ENCODE measurements around the gene DOCK2. TPM values are rescaled to one million over a fixed set of nuclear protein-coding genes. Genes with fewer than 3 reads are reported as not detected.

Gene DOCK2
- total RNA-seq, 6 donors from 2014 or later = 46.7 to 150 (median 73.8) TPM

DNA sequence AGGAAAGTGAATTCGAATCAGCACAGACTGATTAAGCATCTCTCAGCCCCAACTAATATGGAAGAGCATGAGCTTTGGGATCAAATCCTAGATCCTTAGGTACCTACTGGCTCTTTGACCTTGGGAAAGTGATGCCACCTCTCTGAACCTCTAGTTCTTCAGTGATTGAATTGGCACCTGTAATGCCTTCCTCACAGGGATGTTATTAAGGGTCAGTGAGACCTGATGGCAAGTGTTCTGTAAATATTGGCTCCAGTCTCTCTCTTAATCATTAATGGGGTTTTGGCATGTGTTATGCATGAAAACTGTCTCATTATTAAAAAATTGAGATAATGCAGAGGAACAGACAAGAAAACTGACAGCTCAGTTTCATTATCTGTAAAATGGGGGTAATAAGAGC, 227.4 kb downstream of the DOCK2 start:
- no peaks in the 10 kb centered on the region for H3K36me3 ChIP-seq
- no peak overlapping the region for H3K27ac ChIP-seq
- H3K9me3 ChIP-seq = no peaks in the 10 kb centered on the region
- WGBS, 2 donors = 90 to 91% methylated on average over 1 of the region's 1 CpG
- TF ChIP-seq POLR2AphosphoS5 (IDR thresholded peaks at IDR 0.05) (no peak), POLR2A (IDR thresholded peaks at IDR 0.05) (no peak), EP300 (IDR thresholded peaks at IDR 0.05) (no peak)
- TF ChIP-seq, protein P1, sequence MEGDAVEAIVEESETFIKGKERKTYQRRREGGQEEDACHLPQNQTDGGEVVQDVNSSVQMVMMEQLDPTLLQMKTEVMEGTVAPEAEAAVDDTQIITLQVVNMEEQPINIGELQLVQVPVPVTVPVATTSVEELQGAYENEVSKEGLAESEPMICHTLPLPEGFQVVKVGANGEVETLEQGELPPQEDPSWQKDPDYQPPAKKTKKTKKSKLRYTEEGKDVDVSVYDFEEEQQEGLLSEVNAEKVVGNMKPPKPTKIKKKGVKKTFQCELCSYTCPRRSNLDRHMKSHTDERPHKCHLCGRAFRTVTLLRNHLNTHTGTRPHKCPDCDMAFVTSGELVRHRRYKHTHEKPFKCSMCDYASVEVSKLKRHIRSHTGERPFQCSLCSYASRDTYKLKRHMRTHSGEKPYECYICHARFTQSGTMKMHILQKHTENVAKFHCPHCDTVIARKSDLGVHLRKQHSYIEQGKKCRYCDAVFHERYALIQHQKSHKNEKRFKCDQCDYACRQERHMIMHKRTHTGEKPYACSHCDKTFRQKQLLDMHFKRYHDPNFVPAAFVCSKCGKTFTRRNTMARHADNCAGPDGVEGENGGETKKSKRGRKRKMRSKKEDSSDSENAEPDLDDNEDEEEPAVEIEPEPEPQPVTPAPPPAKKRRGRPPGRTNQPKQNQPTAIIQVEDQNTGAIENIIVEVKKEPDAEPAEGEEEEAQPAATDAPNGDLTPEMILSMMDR (IDR thresholded peaks at IDR 0.05) = no peak
- ATAC-seq (ENCODE audit: low FRiP score in 2 of 2) = no peak
- no peak overlapping the region for H3K4me3 ChIP-seq
- H3K4me1 ChIP-seq = no peaks in the 10 kb centered on the region
- no peaks in the 10 kb centered on the region for H3K27me3 ChIP-seq
- DNase-seq = no peak

DNA sequence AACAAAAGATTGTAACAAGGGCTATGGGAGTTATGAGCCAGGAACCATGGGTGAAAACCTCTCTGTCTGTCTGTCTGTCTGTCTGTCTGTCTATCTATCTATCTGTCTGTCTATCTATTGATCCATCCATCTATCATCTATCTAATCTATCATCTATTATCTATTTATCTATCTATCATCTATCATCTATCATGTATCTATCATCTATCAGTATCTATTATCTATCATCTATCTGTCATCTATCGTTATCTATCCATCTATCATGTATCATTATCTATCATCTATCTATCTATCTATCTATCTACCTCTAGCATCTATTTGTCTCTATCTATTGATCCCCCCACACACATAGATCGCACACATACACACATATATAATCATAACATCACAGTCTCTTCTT, 230.3 kb downstream of the DOCK2 start:
- no peaks in the 10 kb centered on the region for H3K4me1 ChIP-seq
- H3K36me3 ChIP-seq = no peaks in the 10 kb centered on the region
- ATAC-seq (ENCODE audit: low FRiP score in 2 of 2) = no peak
- no peaks in the 10 kb centered on the region for H3K27me3 ChIP-seq
- TF ChIP-seq EP300 (IDR thresholded peaks at IDR 0.05) = no peak
- TF ChIP-seq, protein P1 (IDR thresholded peaks at IDR 0.05) = no peak
- H3K9me3 ChIP-seq = no peaks in the 10 kb centered on the region
- no peak overlapping the region for H3K4me3 ChIP-seq
- H3K27ac ChIP-seq = no peak overlapping the region
- no peak for DNase-seq
- 93 to 98% methylated on average over 2 of the region's 2 CpGs for WGBS, 2 donors

DNA sequence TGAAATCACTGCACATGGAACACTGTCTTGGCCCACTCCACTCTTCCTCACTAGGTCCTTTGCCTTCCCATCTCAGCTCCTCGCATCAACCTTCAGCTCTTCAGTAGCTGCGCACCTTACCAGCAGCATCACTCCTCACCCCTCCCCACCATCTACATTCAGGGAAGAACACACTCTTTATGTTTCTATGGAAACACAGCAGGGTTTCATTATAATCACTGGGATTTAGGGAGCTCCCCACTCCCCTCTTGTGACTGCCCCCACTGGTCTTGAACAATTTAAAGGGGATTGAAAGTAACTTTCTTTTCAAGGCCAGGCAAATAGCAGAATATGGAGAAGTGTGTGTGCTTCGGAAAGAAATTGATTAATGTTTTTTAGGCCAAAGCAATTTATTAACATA, 232.0 kb downstream of the DOCK2 start:
- no peak overlapping the region for H3K4me3 ChIP-seq
- H3K27ac ChIP-seq = no peak overlapping the region
- 91 to 95% methylated on average over 3 of the region's 3 CpGs for WGBS, 2 donors
- no peak for DNase-seq
- H3K9me3 ChIP-seq = no peaks in the 10 kb centered on the region
- no peaks in the 10 kb centered on the region for H3K36me3 ChIP-seq
- H3K4me1 ChIP-seq = peaks cover 0 to 6% (median 2%) of the 10 kb centered on the region in 4 donors
- TF ChIP-seq POLR2AphosphoS5 (IDR thresholded peaks at IDR 0.05) = no peak
- no peak for TF ChIP-seq EP300 (IDR thresholded peaks at IDR 0.05)
- TF ChIP-seq, protein P1 (IDR thresholded peaks at IDR 0.05) = no peak
- no peak for TF ChIP-seq POLR2A (IDR thresholded peaks at IDR 0.05)
- no peak for ATAC-seq (ENCODE audit: low FRiP score in 2 of 2)
- H3K27me3 ChIP-seq = no peaks in the 10 kb centered on the region

DNA sequence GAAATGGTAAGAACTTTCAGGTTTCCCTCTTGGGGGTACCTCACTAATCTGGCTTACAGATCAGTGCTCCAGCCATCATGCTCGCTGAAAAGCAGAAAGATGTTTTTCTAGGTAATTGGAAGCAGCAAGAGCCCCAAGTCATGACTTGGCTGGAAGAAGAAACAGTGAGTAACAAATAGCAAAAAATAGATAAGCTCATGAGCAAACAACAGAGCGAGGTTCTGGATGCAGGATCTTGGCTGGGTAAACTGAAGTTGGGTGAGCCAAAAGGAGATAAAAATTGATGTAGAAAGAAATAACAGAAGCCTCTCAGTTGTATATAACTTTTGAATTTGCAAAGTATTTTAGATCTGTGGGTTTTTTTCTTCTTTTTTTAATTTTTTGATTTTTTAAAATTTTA, 233.1 kb downstream of the DOCK2 start:
- TF ChIP-seq POLR2AphosphoS5 (IDR thresholded peaks at IDR 0.05) = no peak
- TF ChIP-seq, protein P1 (IDR thresholded peaks at IDR 0.05) = no peak
- TF ChIP-seq POLR2A (IDR thresholded peaks at IDR 0.05) = no peak
- Histone ChIP-seq H3K9me3 (no peaks in the 10 kb centered on the region), H3K27me3 (no peaks in the 10 kb centered on the region), H3K4me3 (no peak overlapping the region), H3K36me3 (no peaks in the 10 kb centered on the region), H3K4me1 (peaks cover 9 to 12% (median 10%) of the 10 kb centered on the region in 4 donors), H3K27ac (no peak overlapping the region)
- DNase-seq (no peak), ATAC-seq (ENCODE audit: low FRiP score in 2 of 2) (no peak)
- WGBS, 2 donors = 86 to 87% methylated on average over 2 of the region's 2 CpGs

DNA sequence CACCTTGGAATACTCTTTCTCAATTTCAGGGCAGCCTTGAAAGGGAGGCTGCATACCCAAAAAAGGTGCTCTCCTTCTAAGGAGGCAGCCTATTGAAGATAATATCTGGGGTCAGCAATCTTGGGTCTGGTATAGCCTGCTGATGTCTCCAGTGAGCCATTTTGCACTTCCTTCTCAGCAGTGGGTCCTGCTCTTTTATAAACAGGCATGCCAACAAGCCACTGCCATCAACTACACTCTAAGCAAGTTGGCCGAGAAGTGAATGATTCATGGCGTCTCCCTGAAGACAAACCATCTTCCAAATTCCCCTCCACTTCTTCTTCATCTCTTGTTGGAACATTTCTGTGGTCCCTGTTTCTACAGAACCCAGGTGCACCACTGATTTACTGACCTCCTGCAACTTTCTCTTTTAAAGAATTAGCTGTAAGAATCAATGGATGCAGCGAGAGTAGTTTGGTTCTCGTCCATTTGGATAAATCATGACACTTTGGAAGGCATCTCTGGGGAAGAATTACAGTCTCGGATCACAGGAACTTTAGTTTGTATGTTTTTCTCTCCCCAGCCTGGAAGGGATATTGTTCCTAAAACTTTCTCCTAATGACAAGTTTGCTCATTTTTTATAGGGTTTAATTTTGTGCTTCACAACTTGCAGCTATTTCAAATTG, 234.9 kb downstream of the DOCK2 start:
- WGBS, 2 donors = 76 to 90% methylated on average over 5 of the region's 5 CpGs
- DNase-seq (no peak), ATAC-seq (ENCODE audit: low FRiP score in 2 of 2) (no peak)
- Histone ChIP-seq H3K4me1 (peaks cover 18 to 24% (median 21%) of the 10 kb centered on the region in 4 donors), H3K9me3 (no peaks in the 10 kb centered on the region), H3K36me3 (no peaks in the 10 kb centered on the region), H3K4me3 (no peak overlapping the region), H3K27me3 (no peaks in the 10 kb centered on the region), H3K27ac (no peak overlapping the region)
- TF ChIP-seq POLR2AphosphoS5 (IDR thresholded peaks at IDR 0.05) = no peak
- no peak for TF ChIP-seq POLR2A (IDR thresholded peaks at IDR 0.05)
- TF ChIP-seq, protein P1 (IDR thresholded peaks at IDR 0.05) = no peak
- TF ChIP-seq EP300 (IDR thresholded peaks at IDR 0.05) = no peak

Data from upper lobe of left lung (tissue), 6 donors.